Measurements from ENCODE around the gene VASP.
A peak's percentile ranks its signal among the peaks of the same experiment; 100 is the strongest.

The VASP gene

GRCh38 chr19:45478454-45479238 is 28.6 kb upstream of the VASP start:
- Histone ChIP-seq H3K27ac (peak overlapping the region; percentile 65), H3K27me3 (peaks cover 65% of the 10 kb centered on the region), H3K36me3 (no peaks in the 10 kb centered on the region), H3K4me1 (ENCODE audit: control insufficient read depth in 1 of 2, insufficient read depth in 1 of 2, low read depth in 1 of 2, low read length in 1 of 2) (peaks cover 17 to 19% of the 10 kb centered on the region in 2 experiments), H3K9me3 (no peaks in the 10 kb centered on the region), H3K4me3 (ENCODE audit: low read depth in 1 of 2, low read length in 1 of 2) (peak overlapping the region; percentile 56 to 61)
- TF ChIP-seq CTCF (IDR thresholded peaks at IDR 0.05): peak; percentile 98

- Histone ChIP-seq H3K27ac (no peak overlapping the region), H3K4me3 (ENCODE audit: low read depth in 1 of 2, low read length in 1 of 2) (no peak overlapping the region), H3K27me3 (peaks cover 25% of the 10 kb centered on the region), H3K9me3 (no peaks in the 10 kb centered on the region), H3K4me1 (ENCODE audit: control insufficient read depth in 1 of 2, insufficient read depth in 1 of 2, low read depth in 1 of 2, low read length in 1 of 2) (peaks cover 19 to 25% of the 10 kb centered on the region in 2 experiments), H3K36me3 (no peaks in the 10 kb centered on the region)
- no peak for TF ChIP-seq CTCF (IDR thresholded peaks at IDR 0.05)
Measured at GRCh38 chr19:45483033-45483432, 24.2 kb upstream of the VASP start.

DNA sequence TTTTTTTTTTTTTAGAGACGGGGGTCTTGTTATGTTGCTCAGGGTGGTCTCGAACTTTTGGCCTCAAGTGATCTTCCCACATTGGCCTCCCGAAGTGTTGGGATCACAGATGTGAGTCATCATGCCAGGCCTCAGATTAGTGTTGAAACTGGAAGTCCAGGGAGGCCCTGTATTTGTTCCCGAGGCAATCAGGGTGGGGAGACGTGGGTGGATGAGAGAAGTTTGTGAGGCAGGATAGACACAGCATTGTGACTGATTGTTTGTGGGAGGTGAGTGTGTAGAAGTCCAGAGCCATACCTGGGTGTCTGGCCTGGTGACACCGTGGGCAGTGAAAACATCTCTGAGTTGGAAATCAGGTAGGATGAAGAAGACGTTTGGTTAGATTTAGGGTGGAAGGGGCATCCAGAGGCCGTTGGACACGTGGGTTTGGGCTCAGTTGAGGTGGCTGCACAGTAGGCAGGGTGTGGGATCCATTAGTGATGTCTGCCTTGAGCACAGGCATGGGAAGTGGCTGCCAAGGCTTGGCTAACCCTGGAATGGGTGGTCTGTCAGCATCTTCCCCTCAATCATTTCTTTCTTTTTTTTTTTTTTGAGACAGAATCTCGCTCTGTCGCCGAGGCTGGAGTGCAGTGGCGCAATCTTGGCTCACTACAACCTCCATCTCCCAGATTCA is 22.9 kb upstream of the VASP start:
- Histone ChIP-seq H3K27ac (no peak overlapping the region), H3K36me3 (no peaks in the 10 kb centered on the region), H3K9me3 (no peaks in the 10 kb centered on the region), H3K27me3 (peaks cover 24% of the 10 kb centered on the region), H3K4me3 (ENCODE audit: low read depth in 1 of 2, low read length in 1 of 2) (no peak overlapping the region), H3K4me1 (ENCODE audit: control insufficient read depth in 1 of 2, insufficient read depth in 1 of 2, low read depth in 1 of 2, low read length in 1 of 2) (peaks cover 5 to 12% of the 10 kb centered on the region in 2 experiments)
- TF ChIP-seq CTCF (IDR thresholded peaks at IDR 0.05): no peak

DNA sequence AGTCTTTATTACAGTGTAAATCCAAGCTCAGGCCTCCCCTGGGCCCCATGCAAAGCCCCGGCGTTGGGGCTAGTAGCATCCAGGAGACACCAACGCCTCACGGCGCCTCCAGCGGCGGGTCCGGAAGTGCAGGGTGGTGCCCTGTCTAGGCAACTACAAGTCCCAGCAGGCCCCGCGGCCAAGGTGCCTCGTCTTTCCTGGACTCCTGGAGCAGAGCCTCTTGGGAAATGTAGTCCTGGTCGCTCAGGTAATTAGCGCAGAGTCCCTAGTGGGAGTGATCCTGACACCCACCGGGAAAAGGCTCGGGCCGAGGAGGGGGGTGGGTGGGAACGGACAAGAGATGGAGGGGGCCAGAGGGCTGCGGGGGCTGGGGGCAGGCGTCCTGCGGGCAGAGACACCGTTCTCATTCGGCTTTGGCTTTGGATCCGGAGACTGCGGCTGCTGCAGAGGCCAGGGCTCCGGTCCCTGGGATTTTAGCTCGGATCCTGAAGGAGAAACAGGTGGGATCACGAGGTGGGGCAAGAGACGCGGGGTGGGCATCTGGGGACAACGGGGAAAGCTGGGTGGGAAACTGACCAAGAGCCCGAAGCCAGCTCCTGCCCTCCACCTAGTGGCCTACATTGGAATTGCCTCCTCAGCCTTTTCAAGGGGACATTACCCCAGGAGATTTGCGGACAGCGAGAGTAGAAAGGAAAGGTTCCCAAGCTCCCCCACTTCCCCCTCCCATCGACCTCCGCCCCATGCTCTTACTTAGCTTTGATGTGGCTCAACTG is 21.8 kb upstream of the VASP start:
- peak; percentile 92 for TF ChIP-seq CTCF (IDR thresholded peaks at IDR 0.05)
- Histone ChIP-seq H3K27me3 (peaks cover 24% of the 10 kb centered on the region), H3K27ac (peak overlapping the region; percentile 51), H3K9me3 (no peaks in the 10 kb centered on the region), H3K4me1 (ENCODE audit: control insufficient read depth in 1 of 2, insufficient read depth in 1 of 2, low read depth in 1 of 2, low read length in 1 of 2) (peaks cover 4 to 12% of the 10 kb centered on the region in 2 experiments), H3K4me3 (ENCODE audit: low read depth in 1 of 2, low read length in 1 of 2) (peak overlapping the region; percentile 58 to 83), H3K36me3 (no peaks in the 10 kb centered on the region)

- H3K27ac ChIP-seq: no peak overlapping the region
- peaks cover 18% of the 10 kb centered on the region for H3K27me3 ChIP-seq
- no peak overlapping the region for H3K4me3 ChIP-seq (ENCODE audit: low read depth in 1 of 2, low read length in 1 of 2)
- no peaks in the 10 kb centered on the region for H3K36me3 ChIP-seq
- no peak for TF ChIP-seq CTCF (IDR thresholded peaks at IDR 0.05)
- H3K4me1 ChIP-seq (ENCODE audit: control insufficient read depth in 1 of 2, insufficient read depth in 1 of 2, low read depth in 1 of 2, low read length in 1 of 2): peaks cover 17 to 25% of the 10 kb centered on the region in 2 experiments
- no peaks in the 10 kb centered on the region for H3K9me3 ChIP-seq
Measured at GRCh38 chr19:45488708-45489107, 18.6 kb upstream of the VASP start.
